PFSK-1 (cell line): ENCODE measurements around the gene SMIM7.

Experiments
- FOXP2 ChIP-seq: optimal IDR thresholded peaks from 2 replicates; pipeline ENCODE3; 2011; ENCODE audit warnings: borderline replicate concordance, control low read depth, inconsistent platforms; ENCODE audit not compliant: insufficient read depth; ENCODE audit errors: extremely low read length, extremely low read depth
- POLR2AphosphoS5 ChIP-seq: IDR thresholded peaks from 2 replicates; pipeline ENCODE4 v1.6.1; 2012; ENCODE audit warnings: low read depth, mild to moderate bottlenecking, control low read depth, low read length, moderate library complexity
- SIN3A ChIP-seq: IDR thresholded peaks from 2 replicates; pipeline ENCODE4 v1.6.1; 2012; ENCODE audit warnings: mild to moderate bottlenecking, low read length, moderate library complexity, borderline replicate concordance; ENCODE audit not compliant: insufficient read depth
- TAF1 ChIP-seq: IDR thresholded peaks from 2 replicates; pipeline ENCODE4 v1.6.1; 2012; ENCODE audit warnings: low read length, control low read depth, borderline replicate concordance; ENCODE audit not compliant: insufficient read depth
- TF ChIP-seq, protein P1 (sequence below), 2 experiments: IDR thresholded peaks; 2 replicates each; pipeline versions ENCODE4 v1.6.1 to v1.8.0; 2011 to 2012; ENCODE audit warnings: low read depth in 2 of 2, low read length in 2 of 2, control low read depth in 1 of 2, inconsistent platforms in 1 of 2, mild to moderate bottlenecking in 1 of 2, moderate library complexity in 1 of 2; ENCODE audit not compliant: insufficient read depth in 1 of 2

The SMIM7 gene

DNA sequence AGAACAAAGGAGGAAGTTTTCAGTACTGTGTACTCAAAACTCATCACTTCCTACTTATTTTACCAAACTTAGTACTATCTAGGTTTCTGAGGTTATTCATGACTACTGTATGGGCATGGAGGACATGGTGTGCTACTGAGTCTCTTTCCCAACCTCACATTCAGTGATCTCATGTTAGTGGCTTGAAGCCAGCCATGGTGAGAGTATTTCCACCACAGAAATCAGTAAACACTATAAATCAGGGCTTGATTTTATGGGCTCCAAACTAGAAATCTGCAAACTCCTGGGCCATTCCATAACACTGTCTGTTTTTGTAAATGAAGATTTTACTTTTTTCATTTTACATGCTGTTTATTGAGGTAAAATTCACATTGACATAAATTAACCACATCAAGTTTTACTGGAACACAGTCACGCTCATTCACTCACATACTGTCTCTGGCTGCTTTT, 51.6 kb downstream of the SMIM7 start:
- TF ChIP-seq FOXP2: no peak
- TF ChIP-seq, protein P1, sequence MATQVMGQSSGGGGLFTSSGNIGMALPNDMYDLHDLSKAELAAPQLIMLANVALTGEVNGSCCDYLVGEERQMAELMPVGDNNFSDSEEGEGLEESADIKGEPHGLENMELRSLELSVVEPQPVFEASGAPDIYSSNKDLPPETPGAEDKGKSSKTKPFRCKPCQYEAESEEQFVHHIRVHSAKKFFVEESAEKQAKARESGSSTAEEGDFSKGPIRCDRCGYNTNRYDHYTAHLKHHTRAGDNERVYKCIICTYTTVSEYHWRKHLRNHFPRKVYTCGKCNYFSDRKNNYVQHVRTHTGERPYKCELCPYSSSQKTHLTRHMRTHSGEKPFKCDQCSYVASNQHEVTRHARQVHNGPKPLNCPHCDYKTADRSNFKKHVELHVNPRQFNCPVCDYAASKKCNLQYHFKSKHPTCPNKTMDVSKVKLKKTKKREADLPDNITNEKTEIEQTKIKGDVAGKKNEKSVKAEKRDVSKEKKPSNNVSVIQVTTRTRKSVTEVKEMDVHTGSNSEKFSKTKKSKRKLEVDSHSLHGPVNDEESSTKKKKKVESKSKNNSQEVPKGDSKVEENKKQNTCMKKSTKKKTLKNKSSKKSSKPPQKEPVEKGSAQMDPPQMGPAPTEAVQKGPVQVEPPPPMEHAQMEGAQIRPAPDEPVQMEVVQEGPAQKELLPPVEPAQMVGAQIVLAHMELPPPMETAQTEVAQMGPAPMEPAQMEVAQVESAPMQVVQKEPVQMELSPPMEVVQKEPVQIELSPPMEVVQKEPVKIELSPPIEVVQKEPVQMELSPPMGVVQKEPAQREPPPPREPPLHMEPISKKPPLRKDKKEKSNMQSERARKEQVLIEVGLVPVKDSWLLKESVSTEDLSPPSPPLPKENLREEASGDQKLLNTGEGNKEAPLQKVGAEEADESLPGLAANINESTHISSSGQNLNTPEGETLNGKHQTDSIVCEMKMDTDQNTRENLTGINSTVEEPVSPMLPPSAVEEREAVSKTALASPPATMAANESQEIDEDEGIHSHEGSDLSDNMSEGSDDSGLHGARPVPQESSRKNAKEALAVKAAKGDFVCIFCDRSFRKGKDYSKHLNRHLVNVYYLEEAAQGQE (IDR thresholded peaks at IDR 0.05; ENCODE audit: insufficient read depth in 1 of 2, low read depth in 2 of 2, low read length in 2 of 2): no peak
- no peak for TF ChIP-seq POLR2AphosphoS5
- no peak for TF ChIP-seq SIN3A
- no peak for TF ChIP-seq TAF1

DNA sequence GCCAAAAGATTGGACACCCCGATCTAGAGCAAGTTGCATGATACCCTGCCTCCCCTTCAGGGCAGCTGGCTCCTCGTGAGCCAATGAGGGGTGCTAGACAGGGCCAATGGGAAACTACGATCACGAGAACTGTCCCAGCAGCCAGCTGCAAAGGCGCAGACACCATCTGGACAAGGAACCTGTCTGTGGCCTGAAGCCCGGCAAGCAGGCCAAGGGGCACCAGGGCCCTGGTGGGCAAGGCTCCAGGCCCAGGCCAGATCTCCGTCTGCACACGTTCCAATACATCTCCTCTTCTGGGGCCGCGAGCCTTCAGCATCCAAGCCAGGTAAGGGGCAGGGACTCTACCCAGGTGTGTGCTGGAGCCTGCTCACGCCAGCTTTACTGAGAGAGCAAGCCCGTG, 52.1 kb downstream of the SMIM7 start:
- TF ChIP-seq, protein P1 (IDR thresholded peaks at IDR 0.05; ENCODE audit: insufficient read depth in 1 of 2, low read depth in 2 of 2, low read length in 2 of 2): no peak
- TF ChIP-seq TAF1: no peak
- no peak for TF ChIP-seq FOXP2

DNA sequence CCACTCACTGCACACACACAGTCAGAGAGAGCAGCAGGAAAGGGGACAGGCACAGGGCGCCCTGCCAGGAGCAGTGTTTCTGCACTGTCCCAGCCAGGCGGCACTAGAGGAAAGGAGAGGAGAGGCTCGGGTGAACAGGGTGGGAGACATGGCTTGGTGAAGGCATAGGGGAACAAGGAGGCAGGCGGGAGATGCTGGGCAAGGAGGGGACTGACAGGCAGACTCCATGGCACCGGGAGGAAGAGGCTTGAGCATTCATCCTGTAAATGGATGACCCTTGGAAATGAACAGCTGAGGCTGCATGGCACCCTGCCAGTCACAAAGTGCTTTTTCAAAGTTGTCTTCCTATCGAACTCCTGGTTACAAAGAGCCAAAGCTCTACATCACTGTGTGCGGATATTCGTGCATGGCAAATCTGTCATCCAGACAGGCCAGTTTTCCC, 54.4 kb downstream of the SMIM7 start:
- TF ChIP-seq POLR2AphosphoS5 (no peak), FOXP2 (no peak), SIN3A (no peak), TAF1 (no peak)
- TF ChIP-seq, protein P1 (IDR thresholded peaks at IDR 0.05; ENCODE audit: insufficient read depth in 1 of 2, low read depth in 2 of 2, low read length in 2 of 2): no peak

DNA sequence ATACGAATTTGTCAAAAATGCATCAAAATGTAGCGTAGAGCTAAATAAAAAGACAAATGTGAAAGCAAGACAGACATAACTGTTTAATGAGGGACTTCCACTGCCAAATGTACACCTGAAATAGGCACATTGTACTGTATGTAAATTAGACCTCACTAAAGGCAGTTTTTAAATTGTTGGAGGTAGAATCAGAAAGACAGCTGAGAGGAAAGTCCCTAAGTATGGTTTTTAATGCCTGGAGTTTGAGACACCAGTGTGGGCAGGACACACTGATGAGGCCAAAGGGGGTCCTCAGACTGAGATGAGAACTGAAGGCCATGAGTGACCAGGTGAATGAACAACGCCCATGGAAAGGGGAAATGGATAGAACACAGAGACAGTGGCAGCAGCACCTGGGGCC, 54.8 kb downstream of the SMIM7 start:
- TF ChIP-seq, protein P1 (IDR thresholded peaks at IDR 0.05; ENCODE audit: insufficient read depth in 1 of 2, low read depth in 2 of 2, low read length in 2 of 2): no peak
- TF ChIP-seq SIN3A (no peak), TAF1 (no peak), FOXP2 (no peak), POLR2AphosphoS5 (no peak)

DNA sequence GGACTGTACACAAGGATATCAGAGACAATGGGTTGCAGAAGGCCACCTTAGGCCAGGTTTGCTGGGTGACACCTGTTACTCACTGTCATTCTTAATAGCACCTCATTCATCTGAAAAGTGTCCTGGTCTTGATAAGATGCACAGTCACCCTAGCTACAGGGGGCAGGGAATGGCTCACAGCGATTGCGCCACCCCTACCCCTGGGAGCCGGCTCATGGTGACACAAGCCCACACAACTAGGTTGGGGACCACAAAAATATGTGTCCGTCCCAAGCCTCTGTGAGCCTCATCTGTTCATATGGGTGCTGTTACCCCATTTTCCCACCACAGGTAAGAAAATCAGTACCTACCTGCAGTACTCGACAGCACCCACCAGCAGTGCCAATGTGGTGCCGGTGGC, 55.3 kb downstream of the SMIM7 start:
- TF ChIP-seq FOXP2 (no peak), SIN3A (no peak), TAF1 (no peak), POLR2AphosphoS5 (no peak)
- TF ChIP-seq, protein P1 (IDR thresholded peaks at IDR 0.05; ENCODE audit: insufficient read depth in 1 of 2, low read depth in 2 of 2, low read length in 2 of 2): no peak
